Activated CD4-positive, alpha-beta T cell treated with anti-CD3 and anti-CD28 coated beads, Interleukin-2, amount 50 U/mL, for 24 hours (primary cell): ENCODE data around the gene OMP.

ENCODE experiments used
- DNase-seq, 2 donors: peaks; one replicate each; pipeline ENCODE4 v3.0.0-alpha.2; 2020; ENCODE audit warnings: low read depth in 1 of 2, low spot score in 1 of 2

The OMP gene

DNA sequence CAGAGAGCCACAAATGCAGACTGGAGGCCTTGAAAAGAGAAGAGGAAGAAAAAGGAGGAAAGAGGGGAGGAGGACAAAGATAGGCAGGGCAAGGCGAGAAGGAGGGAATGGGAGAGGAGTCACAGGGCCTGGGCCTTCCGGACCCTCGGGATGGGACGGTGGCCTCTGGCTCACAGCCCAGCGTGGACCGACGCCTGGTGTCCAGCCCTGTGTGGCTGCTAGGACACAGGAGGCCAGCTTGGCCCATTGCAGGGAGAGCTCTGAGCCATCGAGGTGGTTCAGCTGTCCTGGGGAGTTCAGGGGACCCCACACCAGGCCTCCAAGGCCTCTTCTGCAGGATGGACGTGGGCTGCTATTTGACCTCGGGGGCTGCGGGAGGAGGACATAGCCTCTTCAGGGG is 34.8 kb downstream of the OMP start:
- no peak for DNase-seq

DNA sequence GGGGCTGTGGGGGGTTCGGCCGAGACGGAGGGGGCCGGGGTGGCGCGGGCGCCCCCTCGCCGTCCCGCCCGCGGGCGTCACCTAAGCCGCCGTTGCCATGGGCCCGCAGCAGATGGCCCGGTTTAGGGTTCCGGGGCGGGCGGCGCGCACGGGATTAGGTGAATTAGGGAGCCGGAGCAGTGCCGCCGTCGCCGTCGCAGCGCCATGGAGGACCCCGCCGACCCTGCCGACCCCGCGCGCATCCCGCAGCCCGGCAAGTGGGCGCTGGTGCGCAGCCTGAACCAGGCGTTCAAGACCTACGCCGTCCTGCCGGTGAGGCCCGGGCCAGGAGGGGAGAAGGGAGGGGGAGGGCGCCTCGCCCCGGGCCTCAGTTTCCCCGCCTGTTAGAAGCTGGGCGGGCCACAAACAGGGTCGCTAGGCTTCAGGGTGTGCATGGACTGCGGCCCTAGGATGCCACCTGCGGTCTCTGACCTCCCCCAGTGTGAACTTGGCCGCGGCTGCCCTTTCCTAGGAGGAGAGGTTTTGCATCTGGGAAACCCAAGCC is 35.5 kb downstream of the OMP start:
- DNase-seq: no peak

GRCh38 chr11:77139201-77139600 is 36.6 kb downstream of the OMP start:
- DNase-seq: no peak

GRCh38 chr11:77140231-77140851 is 37.7 kb downstream of the OMP start:
- no peak for DNase-seq

- no peak for DNase-seq
Measured at GRCh38 chr11:77141034-77141433, 38.4 kb downstream of the OMP start.

GRCh38 chr11:77141475-77141874 is 38.8 kb downstream of the OMP start:
- DNase-seq: no peak

- no peak for DNase-seq
Measured at GRCh38 chr11:77142091-77142975, 39.7 kb downstream of the OMP start.

GRCh38 chr11:77143405-77144020 is 40.9 kb downstream of the OMP start:
- DNase-seq: no peak

DNA sequence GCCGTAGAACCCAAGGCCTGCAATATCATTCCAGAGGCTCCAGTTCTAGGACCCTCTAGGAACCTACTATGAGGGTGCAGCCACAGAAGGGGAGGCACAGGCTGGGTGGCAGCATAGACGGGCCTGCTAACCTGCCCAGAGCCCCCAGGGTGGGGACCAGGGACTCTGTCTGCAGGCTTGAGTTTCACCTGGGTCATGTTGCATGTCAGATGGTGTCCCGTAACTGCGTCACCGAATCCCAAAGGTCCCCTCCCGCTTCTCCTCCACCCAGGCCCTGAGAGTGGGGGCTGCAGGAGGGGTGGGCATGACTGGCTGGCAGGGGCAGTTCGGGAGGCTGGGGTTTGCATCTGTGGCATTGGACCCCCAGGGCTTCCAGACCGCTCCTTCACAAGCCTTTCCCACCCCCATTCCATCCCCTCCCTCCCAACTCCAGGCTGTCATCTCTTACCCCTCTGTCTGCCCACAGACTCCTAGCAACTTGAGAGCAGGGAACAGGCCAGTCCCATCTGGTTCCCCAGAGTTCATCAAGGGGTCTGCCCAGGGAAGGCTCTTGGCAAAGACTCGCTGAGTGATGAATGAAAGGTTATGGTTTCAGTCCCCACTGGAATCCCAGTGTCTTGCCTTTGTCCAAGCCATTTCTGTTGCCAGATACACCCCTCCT is 41.7 kb downstream of the OMP start:
- no peak for DNase-seq

- DNase-seq: no peak
Measured at GRCh38 chr11:77144857-77145428, 42.3 kb downstream of the OMP start.

DNA sequence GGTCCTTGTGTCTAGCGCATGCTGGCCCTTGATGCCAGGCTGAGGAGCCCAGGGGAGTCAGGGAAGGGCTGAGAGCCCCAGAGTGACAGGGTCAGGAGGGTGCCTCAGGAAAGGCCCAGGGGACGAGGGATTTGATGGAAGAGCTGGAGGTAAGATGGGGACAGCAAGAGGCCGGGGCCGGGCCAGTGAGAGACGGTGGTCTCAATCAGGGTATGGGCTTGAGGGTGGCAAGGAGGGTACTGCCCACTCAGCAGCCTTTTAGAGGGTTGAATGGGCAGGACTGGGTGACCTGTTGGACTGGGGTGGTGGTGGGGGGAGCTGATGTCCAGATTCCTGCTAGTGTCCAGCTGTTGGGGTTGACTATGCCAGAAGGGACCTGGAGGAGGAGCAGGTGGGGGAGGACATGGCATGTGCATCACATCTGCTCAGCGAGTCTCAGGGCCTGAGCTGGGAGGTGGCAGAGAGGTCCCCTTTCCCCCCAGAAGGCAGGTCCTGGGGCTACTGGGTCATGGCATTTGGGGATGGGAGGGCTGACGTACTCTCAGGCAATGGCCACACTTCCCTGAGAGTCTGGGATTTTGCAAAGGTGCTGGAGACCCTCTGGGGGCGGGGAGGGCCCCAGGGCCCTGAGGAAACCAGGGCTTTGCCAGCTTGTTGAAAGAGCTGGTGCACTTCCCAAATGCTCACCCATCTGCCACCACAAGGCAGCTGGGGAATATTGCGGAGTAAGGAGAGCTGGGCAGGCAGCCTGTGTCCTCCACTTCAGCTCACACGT is 43.8 kb downstream of the OMP start:
- DNase-seq: no peak

- DNase-seq: no peak
Measured at GRCh38 chr11:77147036-77147315, 44.3 kb downstream of the OMP start.

- DNase-seq: no peak
Measured at GRCh38 chr11:77147668-77148321, 45.2 kb downstream of the OMP start.

DNA sequence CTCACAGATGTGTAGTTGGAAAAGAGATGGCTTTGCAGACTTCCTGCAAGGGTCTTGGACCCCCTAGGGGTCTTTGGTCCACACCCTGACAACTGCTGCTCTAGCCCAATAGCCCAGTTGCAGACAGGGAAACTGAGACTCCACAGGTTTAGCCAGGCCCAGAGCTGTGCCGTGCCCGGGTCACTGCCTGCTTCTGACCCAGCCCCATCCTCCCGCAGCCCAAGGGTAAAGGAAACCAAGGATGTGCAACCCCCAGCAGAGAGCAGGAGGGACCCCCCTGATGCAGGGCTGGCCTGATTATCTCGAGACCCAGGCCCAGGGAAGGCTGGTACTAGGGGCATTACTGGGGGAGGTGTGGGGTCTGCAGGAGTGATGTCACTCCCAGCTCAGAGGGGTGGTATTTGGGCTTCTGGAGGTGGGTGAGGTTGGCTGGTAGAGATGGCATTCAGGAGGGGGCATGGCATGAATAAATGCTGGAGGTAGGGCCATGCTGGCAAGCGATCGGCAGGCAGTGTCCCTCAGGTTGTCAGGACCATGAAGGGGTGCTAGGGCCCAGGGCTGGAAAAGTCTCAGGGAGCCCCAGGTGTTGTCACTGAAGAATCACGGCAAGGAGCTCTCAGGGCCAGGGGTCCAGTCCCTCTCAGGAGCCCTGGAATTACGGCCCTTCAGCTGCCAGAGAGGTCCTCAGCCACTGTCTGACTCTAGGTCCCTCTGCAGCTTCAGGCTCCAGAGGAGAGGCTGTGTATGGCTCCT is 46.5 kb downstream of the OMP start:
- no peak for DNase-seq

- DNase-seq: no peak
Measured at GRCh38 chr11:77149716-77150392, 47.2 kb downstream of the OMP start.

DNA sequence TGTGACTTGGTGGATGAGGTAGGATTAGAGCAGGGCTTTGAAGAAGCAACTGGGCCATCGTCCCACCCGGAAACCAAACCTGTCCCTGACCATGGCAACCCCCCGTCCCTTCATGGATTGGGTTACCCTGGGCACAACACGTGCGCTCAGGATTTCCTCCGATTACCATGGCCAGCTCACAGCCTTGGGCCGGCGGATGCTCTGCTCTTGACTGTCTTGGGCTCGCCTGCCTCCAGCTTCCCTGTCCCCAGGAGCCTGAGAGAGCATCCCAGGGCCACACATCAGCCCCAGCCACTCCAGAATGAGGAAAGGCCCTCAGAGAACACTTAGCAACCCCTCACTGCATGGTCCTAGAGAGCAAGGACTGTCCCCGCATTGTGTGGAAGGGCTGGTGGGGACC is 48.2 kb downstream of the OMP start:
- DNase-seq: no peak

DNA sequence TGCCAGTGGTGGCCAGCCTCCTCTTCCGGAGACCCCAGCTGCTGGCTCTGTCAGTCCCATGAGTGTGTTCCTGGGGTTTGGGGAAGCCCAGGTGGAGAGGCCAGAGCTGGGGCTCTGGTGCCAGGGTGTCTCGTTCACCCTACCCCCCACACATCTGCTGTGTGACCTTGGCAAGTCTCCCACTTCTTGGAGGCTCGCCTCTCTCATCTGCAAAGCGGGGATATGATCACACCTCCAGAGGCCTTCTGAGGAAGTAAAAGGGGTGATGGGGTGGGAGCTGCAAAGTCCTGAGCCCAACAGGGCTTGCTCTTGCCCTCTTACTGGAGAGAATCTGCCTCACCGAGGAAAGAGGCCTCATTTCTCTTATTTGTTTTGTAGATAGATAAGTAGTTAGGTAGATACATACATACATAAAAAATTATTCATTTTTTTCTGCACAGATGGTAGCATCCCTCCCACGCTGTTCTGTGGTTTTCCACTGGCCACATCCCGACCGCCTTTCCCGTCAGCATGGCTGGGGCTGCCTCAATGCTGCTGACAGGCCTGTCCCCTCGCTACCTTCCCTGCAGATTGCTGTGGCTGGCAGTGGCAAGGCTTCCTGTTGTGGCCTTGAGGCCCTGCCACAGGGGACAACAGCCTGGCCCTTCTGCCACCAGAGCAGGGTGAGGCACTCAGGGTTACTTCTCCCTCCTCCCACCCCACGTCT is 49.3 kb downstream of the OMP start:
- DNase-seq: peak in 1 of 2 donors; percentile 19

DNA sequence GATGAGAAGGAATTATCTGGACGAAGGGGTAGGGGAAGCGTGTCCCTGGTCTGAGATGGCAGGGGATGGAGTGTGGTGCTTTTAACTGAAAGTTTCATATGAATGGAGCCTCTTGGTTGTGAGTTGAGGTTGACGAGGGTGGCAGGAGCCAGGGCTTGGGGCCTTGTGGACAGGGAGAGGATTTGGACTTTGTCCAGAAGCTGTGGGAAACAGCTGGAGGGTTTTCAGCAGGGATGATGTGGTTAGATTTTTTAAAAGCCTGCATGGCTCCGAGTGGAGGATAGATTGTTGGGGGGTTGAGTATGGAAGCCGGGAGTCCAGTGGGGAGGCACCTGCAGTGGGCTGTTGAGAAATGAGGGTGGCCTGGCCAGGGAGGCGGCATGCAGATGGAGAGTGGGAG is 50.2 kb downstream of the OMP start:
- no peak for DNase-seq
